WTC11 (cell line): ENCODE results near the gene TEDC2.

Experiments
- ZNF121 ChIP-seq: sonication (generic); formaldehyde crosslinking; IDR thresholded peaks from 2 replicates; pipeline ENCODE4 v1.8.0; 2023; ENCODE audit warnings: missing genetic modification reagents
- TF ChIP-seq, protein P1 (sequence below): sonication (generic); formaldehyde crosslinking; IDR thresholded peaks from 2 replicates; pipeline ENCODE4 v1.8.1; 2022; ENCODE audit warnings: mild to moderate bottlenecking, moderate library complexity, missing genetic modification reagents

DNA sequence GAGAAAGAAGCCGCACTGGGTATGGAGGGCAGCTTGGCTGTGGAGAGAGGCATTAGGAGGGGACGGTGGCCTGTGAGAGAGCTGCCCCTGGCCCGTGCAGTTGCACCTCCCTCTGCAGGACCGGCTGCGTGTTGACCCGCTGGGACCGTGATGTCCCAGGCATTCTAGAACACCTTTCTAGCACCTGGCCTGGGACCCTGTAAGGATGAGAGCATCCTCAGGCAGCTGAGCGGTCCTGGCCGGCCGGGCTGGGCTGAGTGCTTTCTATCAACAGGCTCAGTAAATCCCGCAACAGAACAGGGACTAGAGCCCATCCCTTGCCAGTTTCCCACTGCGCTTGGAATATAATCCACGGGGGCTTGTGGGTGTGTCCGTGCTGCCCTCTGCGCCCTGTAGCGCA is 29.7 kb downstream of the TEDC2 start:
- TF ChIP-seq ZNF121 (CRISPR knock-in tag): no peak
- TF ChIP-seq, protein P1, sequence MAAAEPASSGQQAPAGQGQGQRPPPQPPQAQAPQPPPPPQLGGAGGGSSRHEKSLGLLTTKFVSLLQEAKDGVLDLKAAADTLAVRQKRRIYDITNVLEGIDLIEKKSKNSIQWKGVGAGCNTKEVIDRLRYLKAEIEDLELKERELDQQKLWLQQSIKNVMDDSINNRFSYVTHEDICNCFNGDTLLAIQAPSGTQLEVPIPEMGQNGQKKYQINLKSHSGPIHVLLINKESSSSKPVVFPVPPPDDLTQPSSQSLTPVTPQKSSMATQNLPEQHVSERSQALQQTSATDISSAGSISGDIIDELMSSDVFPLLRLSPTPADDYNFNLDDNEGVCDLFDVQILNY (CRISPR knock-in tag): no peak
